ENCODE measurements around the gene CDCA5. TPM values are rescaled to one million over a fixed set of nuclear protein-coding genes. Genes with fewer than 3 reads are reported as not detected.

The CDCA5 gene
- polyA plus RNA-seq, 5 donors, result 12.9 to 25.1 (median 17.9) TPM

DNA sequence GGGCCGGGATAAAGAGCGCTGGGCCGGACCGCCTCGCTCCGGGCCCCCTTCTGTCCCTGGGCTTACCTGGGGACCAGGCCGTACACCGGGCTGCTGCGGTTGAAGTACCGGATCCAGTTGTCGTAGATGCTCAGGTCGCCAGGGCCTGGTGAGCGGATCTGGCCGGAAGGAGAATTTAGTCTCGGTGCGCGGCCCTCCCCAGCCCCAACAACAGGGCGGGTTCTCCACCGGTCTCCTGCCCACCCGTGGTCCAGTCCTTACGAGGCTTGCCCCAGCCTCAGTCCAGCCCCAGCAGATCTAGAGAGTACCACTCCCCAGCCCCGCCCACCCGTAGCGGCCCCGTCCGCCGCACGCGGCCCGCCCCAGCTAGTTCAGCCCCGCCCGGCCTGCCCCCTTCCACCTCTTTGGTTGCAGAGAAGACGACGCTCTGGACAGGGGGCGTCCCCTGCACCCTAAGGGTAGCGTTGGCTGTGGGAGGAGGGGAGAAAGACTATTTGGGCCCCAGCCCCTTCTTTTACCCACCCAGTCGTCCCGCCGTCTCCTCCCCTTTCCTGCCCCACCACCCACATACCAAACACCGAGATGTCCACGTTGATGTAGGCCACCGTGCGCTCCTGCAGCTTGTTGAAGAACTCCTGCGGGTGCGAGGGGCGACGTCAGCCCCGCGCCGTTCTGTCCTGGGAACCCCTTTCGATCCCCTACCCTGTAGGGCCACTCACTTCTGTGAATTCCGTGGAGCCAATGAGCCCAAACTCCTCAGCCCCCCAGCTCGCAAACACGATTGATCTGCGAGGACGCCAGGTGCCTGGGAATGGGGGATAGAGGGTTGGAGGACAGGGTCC is 36.0 kb downstream of the CDCA5 start:
- DNase-seq, result no peak

DNA sequence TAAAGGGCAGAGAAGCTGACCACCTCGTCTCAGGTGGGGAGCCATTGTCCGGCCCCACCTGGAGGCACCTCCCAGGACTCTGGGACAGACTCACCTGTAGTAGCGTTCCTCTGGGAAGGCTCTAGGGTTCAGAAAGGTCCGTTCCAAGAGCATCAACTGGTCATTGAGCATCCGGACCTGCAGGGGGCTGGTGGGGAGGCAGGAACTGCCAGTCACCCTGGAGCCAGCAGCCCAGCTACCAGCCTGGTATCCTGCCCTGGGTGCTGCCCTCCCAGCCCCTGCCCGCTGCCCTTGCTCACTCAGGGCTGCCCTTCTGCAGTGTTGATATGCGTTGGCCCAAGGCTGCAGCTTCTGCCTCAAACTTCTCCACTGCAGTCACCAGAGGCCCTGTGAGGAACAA is 38.1 kb downstream of the CDCA5 start:
- DNase-seq, result no peak

- no peak for DNase-seq
These were observed 38.8 kb downstream of the CDCA5 start for GRCh38 chr11:65045061-65045460.

DNA sequence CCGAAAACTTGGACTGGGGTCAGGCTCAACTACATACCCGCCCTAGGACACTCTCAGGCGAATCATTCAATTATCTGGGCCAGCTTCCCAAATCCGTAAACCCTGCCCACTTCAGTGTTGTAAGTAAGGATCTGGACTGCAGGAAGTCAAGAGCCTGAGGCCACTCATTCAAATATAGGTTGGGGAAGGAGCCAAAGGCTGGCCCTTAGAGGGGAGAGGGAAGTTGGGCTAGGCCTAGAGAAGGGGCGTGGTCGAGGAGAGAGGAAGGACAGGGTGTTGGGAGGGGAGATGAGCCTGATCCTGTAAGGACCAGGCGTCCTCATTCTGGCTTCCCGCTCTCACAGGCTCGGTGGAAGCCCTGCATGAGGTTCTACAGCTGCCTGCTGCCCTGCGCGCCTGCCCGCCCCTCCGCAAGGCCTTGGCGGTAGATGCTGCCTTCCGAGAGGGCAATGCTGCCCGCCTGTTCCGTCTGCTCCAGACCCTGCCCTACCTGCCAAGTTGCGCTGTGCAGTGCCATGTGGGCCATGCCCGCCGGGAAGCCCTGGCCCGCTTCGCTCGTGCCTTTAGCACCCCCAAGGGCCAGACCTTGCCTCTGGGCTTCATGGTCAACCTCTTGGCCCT is 39.8 kb downstream of the CDCA5 start:
- DNase-seq, result peak in 1 of 2 donors; percentile 19

DNA sequence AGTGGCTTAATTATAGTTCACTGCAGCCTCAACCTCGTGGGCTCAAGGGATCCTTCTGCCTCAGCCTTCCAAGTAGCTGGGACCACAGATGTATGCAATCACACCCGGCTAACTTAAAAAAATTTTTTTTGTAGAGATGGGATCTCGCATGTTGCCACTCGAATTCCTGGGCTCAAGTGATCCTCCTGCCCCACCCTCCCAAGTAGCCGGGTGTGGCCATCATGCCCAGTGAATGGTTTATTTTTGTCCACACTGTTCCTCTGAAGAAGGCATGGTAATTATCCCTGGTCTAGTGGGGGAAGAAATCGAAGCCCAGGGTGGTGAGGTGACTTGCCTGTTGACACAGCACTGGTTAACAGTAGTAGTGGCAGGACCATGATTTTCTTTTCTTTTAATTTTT is 40.9 kb downstream of the CDCA5 start:
- no peak for DNase-seq

DNA sequence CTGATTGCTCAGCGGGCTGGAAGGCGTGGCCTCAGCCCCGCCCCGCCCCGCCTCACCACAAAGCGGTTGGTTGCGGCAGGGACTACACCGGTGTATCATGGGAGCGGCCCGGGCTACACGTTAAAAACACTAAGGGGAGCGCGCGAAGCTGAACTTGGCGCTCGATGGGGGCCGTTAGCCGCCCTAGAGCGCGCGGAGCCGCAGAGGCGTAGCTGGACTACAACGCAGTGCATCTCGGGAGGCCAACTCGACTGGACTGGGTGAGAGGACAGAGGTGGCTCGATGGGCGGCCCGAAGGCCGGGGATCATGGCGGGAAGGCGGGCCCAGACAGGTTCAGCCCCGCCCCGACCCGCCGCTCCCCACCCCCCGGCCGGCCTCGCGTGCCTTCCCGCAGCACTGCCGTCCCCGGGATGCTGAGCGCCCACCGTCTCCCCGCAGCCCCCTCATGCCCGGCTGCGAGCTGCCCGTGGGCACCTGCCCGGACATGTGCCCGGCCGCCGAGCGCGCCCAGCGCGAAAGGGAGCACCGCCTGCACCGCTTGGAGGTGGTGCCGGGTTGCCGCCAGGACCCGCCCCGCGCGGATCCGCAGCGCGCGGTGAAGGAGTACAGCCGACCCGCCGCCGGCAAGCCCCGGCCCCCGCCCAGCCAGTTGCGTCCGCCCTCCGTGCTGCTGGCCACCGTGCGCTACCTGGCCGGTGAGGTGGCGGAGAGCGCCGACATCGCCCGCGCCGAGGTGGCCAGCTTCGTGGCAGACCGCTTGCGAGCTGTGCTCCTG is 42.8 kb downstream of the CDCA5 start, which contains the start of gene SAC3D1:
Gene SAC3D1 (plus strand): TSS at position 364 of the 776 bp plus-strand sequence. CDS start 83 bp downstream, at position 447.
- DNase-seq, result peak; percentile 89 to 90

GRCh38 chr11:65040520-65040846 is 43.4 kb downstream of the CDCA5 start:
- no peak for DNase-seq

DNA sequence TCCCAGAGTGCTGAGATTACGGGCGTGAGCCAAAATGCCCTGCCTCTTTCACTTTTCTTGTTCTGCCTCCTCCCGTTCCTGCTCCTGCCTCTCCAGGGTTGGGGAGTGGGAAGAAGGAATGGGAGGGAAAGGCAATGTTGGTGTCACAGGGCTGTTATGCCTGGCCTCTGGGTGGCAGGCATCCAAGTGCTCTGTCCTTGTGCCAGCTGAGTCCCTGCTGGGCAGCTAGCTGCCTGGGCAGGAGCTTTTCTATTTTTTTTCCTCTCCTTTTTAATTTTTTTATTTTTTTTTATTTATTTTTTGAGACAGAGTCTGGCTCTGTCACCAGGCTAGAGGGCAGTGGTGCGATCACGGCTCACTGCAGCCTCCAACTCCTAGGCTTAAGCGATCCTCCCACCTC is 46.9 kb downstream of the CDCA5 start:
- DNase-seq, result no peak

- DNase-seq, result no peak
These were observed 48.3 kb downstream of the CDCA5 start for GRCh38 chr11:65035579-65035978.

DNA sequence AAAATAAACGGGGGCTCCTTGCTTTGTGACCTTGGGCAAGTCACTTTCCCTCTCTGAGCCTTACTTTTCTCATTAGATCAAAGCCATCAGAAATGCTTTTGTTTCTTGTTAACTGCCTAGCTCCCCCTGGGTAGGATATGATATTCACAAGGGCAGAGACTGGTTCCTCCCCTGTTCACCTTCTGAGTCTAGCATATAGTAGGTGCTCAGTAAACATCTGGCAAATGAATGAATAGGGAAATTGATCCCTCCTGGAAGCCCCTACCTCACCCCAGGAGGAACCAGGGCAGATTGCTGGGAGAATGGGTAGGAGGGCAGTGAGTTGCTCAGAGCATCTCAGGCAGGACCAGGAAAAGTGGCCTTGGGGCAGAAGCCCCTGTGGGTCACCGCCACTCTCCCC is 49.4 kb downstream of the CDCA5 start:
- no peak for DNase-seq

- no peak for DNase-seq
These were observed 51.6 kb downstream of the CDCA5 start for GRCh38 chr11:65032216-65032615.

Other genes with a start within 250 kb of the CDCA5 start
- gene CDC42BPG, start 239.4 kb downstream of the CDCA5 start, polyA plus RNA-seq (ENCODE audit: insufficient read depth in 1 of 5, insufficient read length in 5 of 5, low replicate concordance in 1 of 5), result 1 to 10 TPM; 5.6 to 10.0 (median 8.5) TPM
- 10 to 100 TPM; 38.4 to 65.5 (median 49.2) TPM for gene EHD1, start 205.4 kb downstream of the CDCA5 start, polyA plus RNA-seq (ENCODE audit: insufficient read depth in 1 of 5, insufficient read length in 5 of 5, low replicate concordance in 1 of 5)
- 10 to 100 TPM; 10.3 to 25.1 (median 15.9) TPM for gene ATG2A, start 166.8 kb downstream of the CDCA5 start, polyA plus RNA-seq (ENCODE audit: insufficient read depth in 1 of 5, insufficient read length in 5 of 5, low replicate concordance in 1 of 5)
- 10 to 100 TPM; 10.4 to 18.2 (median 13.5) TPM for gene PPP2R5B, start 159.4 kb downstream of the CDCA5 start, polyA plus RNA-seq (ENCODE audit: insufficient read depth in 1 of 5, insufficient read length in 5 of 5, low replicate concordance in 1 of 5)
- under 1 TPM in 3 of 5 donors, not detected in 2; 0.15 to 0.27 (median 0.24) TPM for gene GPHA2, start 148.1 kb downstream of the CDCA5 start, polyA plus RNA-seq (ENCODE audit: insufficient read depth in 1 of 5, insufficient read length in 5 of 5, low replicate concordance in 1 of 5)
- not detected for gene MAJIN, start 111.9 kb downstream of the CDCA5 start, polyA plus RNA-seq (ENCODE audit: insufficient read depth in 1 of 5, insufficient read length in 5 of 5, low replicate concordance in 1 of 5)
- 1 to 10 TPM; 3.3 to 4.3 (median 3.9) TPM for gene BATF2, start 87.1 kb downstream of the CDCA5 start, polyA plus RNA-seq (ENCODE audit: insufficient read depth in 1 of 5, insufficient read length in 5 of 5, low replicate concordance in 1 of 5)
- 10 to 100 TPM; 39.1 to 77.6 (median 48.9) TPM for gene ARL2, start 69.9 kb downstream of the CDCA5 start, polyA plus RNA-seq (ENCODE audit: insufficient read depth in 1 of 5, insufficient read length in 5 of 5, low replicate concordance in 1 of 5)
- gene SNX15, start 56.6 kb downstream of the CDCA5 start, polyA plus RNA-seq (ENCODE audit: insufficient read depth in 1 of 5, insufficient read length in 5 of 5, low replicate concordance in 1 of 5), result 10 to 100 TPM; 19.8 to 29.3 (median 24.4) TPM
- gene SAC3D1, start 42.8 kb downstream of the CDCA5 start, polyA plus RNA-seq (ENCODE audit: insufficient read depth in 1 of 5, insufficient read length in 5 of 5, low replicate concordance in 1 of 5), result 10 to 100 TPM in 3 of 5 donors, 1 to 10 TPM in 2; 8.9 to 16.8 (median 10.4) TPM
- gene NAALADL1, start 25.5 kb downstream of the CDCA5 start, polyA plus RNA-seq (ENCODE audit: insufficient read depth in 1 of 5, insufficient read length in 5 of 5, low replicate concordance in 1 of 5), result 10 to 100 TPM; 12.0 to 21.2 (median 16.5) TPM
- gene ZFPL1, start 182 bp upstream of the CDCA5 start, polyA plus RNA-seq (ENCODE audit: insufficient read depth in 1 of 5, insufficient read length in 5 of 5, low replicate concordance in 1 of 5), result 10 to 100 TPM; 23.5 to 35.3 (median 29.7) TPM
- gene VPS51, start 12.2 kb upstream of the CDCA5 start, polyA plus RNA-seq (ENCODE audit: insufficient read depth in 1 of 5, insufficient read length in 5 of 5, low replicate concordance in 1 of 5), result 100 to 1,000 TPM in 2 of 5 donors, 10 to 100 TPM in 3; 84.5 to 148 (median 99.6) TPM
- 10 to 100 TPM; 18.0 to 27.0 (median 20.6) TPM for gene TM7SF2, start 27.8 kb upstream of the CDCA5 start, polyA plus RNA-seq (ENCODE audit: insufficient read depth in 1 of 5, insufficient read length in 5 of 5, low replicate concordance in 1 of 5)
- gene ZNHIT2, start 33.7 kb upstream of the CDCA5 start, polyA plus RNA-seq (ENCODE audit: insufficient read depth in 1 of 5, insufficient read length in 5 of 5, low replicate concordance in 1 of 5), result 1 to 10 TPM; 3.7 to 9.9 (median 4.5) TPM
- gene FAU, start 38.1 kb upstream of the CDCA5 start, polyA plus RNA-seq (ENCODE audit: insufficient read depth in 1 of 5, insufficient read length in 5 of 5, low replicate concordance in 1 of 5), result 1,000 to 10,000 TPM in 1 of 5 donors, 100 to 1,000 TPM in 4; 725 to 1,079 (median 855) TPM
- 10 to 100 TPM; 40.7 to 48.7 (median 43.5) TPM for gene MRPL49, start 38.3 kb upstream of the CDCA5 start, polyA plus RNA-seq (ENCODE audit: insufficient read depth in 1 of 5, insufficient read length in 5 of 5, low replicate concordance in 1 of 5)
- gene SYVN1, start 50.5 kb upstream of the CDCA5 start, polyA plus RNA-seq (ENCODE audit: insufficient read depth in 1 of 5, insufficient read length in 5 of 5, low replicate concordance in 1 of 5), result 10 to 100 TPM; 39.1 to 50.0 (median 49.1) TPM
- gene SPDYC, start 86.2 kb upstream of the CDCA5 start, polyA plus RNA-seq (ENCODE audit: insufficient read depth in 1 of 5, insufficient read length in 5 of 5, low replicate concordance in 1 of 5), result under 1 TPM in 1 of 5 donors, not detected in 4; 0.10 TPM
- gene CAPN1, start 97.9 kb upstream of the CDCA5 start, polyA plus RNA-seq (ENCODE audit: insufficient read depth in 1 of 5, insufficient read length in 5 of 5, low replicate concordance in 1 of 5), result 100 to 1,000 TPM in 1 of 5 donors, 10 to 100 TPM in 4; 60.7 to 100 (median 86.2) TPM
- gene POLA2, start 177.9 kb upstream of the CDCA5 start, polyA plus RNA-seq (ENCODE audit: insufficient read depth in 1 of 5, insufficient read length in 5 of 5, low replicate concordance in 1 of 5), result 10 to 100 TPM; 18.5 to 29.2 (median 27.0) TPM
- gene CDC42EP2, start 230.8 kb upstream of the CDCA5 start, polyA plus RNA-seq (ENCODE audit: insufficient read depth in 1 of 5, insufficient read length in 5 of 5, low replicate concordance in 1 of 5), result 10 to 100 TPM in 2 of 5 donors, 1 to 10 TPM in 3; 1.9 to 13.9 (median 8.4) TPM
- 10 to 100 TPM; 75.8 to 100.0 (median 84.9) TPM for gene DPF2, start 249.8 kb upstream of the CDCA5 start, polyA plus RNA-seq (ENCODE audit: insufficient read depth in 1 of 5, insufficient read length in 5 of 5, low replicate concordance in 1 of 5)